GM19043 (cell line): ENCODE data around the gene ZSWIM3.

Experiments
- ATAC-seq: cut with Tn5 transposase; IDR thresholded peaks from one replicate; pipeline ENCODE4 v1.9.1; 2021; ENCODE audit warnings: low read depth; ENCODE audit not compliant: unreplicated experiment

Gene ZSWIM3

GRCh38 chr20:45925821-45926506 lies 68.5 kb downstream of the ZSWIM3 start:
- ATAC-seq, result no peak

GRCh38 chr20:45926731-45927070 lies 69.3 kb downstream of the ZSWIM3 start:
- ATAC-seq, result no peak

- ATAC-seq, result no peak
Measured at GRCh38 chr20:45927071-45927878, 69.9 kb downstream of the ZSWIM3 start.
